ENCODE results near the gene ILKAP. TPM values are rescaled to one million over a fixed set of nuclear protein-coding genes. Genes with fewer than 3 reads are reported as not detected.

ILKAP gene
- total RNA-seq, 2 donors from 2014 or later, result 27.8 to 50.3 TPM

GRCh38 chr2:238127165-238128060 is 76.1 kb downstream of the ILKAP start:
- Histone ChIP-seq H3K27me3 (no peaks in the 10 kb centered on the region), H3K4me1 (no peaks in the 10 kb centered on the region), H3K4me3 (no peak overlapping the region), H3K9me3 (no peaks in the 10 kb centered on the region), H3K36me3 (no peaks in the 10 kb centered on the region), H3K9ac (ENCODE audit: low read depth in 2 of 2, low read length in 2 of 2) (no peak overlapping the region), H3K27ac (no peak overlapping the region)
- intact Hi-C loops (cut with DNase I), result no loop called here
- no peak for DNase-seq
- no peak for TF ChIP-seq CTCF (IDR thresholded peaks at IDR 0.05)

GRCh38 chr2:238126775-238127164 is 76.7 kb downstream of the ILKAP start:
- Histone ChIP-seq H3K4me1 (no peaks in the 10 kb centered on the region), H3K4me3 (no peak overlapping the region), H3K9me3 (no peaks in the 10 kb centered on the region), H3K36me3 (no peaks in the 10 kb centered on the region), H3K27ac (no peak overlapping the region), H3K9ac (ENCODE audit: low read depth in 2 of 2, low read length in 2 of 2) (no peak overlapping the region), H3K27me3 (no peaks in the 10 kb centered on the region)
- no peak for TF ChIP-seq CTCF (IDR thresholded peaks at IDR 0.05)
- DNase-seq, result no peak
- intact Hi-C loops (cut with DNase I), result no loop called here

- Histone ChIP-seq H3K9ac (ENCODE audit: low read depth in 2 of 2, low read length in 2 of 2) (no peak overlapping the region), H3K4me1 (no peaks in the 10 kb centered on the region), H3K27me3 (no peaks in the 10 kb centered on the region), H3K27ac (no peak overlapping the region), H3K4me3 (no peak overlapping the region), H3K9me3 (no peaks in the 10 kb centered on the region), H3K36me3 (no peaks in the 10 kb centered on the region)
- intact Hi-C loops (cut with DNase I), result no loop called here
- TF ChIP-seq CTCF (IDR thresholded peaks at IDR 0.05), result no peak
- DNase-seq, result no peak
Observed at GRCh38 chr2:238126338-238126737, 77.2 kb downstream of the ILKAP start.

GRCh38 chr2:238125127-238125885 is 78.2 kb downstream of the ILKAP start:
- DNase-seq, result no peak
- Histone ChIP-seq H3K36me3 (no peaks in the 10 kb centered on the region), H3K4me3 (no peak overlapping the region), H3K27me3 (peaks cover 6% of the 10 kb centered on the region), H3K27ac (no peak overlapping the region), H3K4me1 (no peaks in the 10 kb centered on the region), H3K9ac (ENCODE audit: low read depth in 2 of 2, low read length in 2 of 2) (no peak overlapping the region), H3K9me3 (no peaks in the 10 kb centered on the region)
- no peak for TF ChIP-seq CTCF (IDR thresholded peaks at IDR 0.05)
- intact Hi-C loops (cut with DNase I), result no loop called here

GRCh38 chr2:238124488-238125126 is 78.9 kb downstream of the ILKAP start:
- H3K9ac ChIP-seq (ENCODE audit: low read depth in 2 of 2, low read length in 2 of 2), result no peak overlapping the region
- no peaks in the 10 kb centered on the region for H3K4me1 ChIP-seq
- no peaks in the 10 kb centered on the region for H3K36me3 ChIP-seq
- H3K27me3 ChIP-seq, result peaks cover 9% of the 10 kb centered on the region
- H3K4me3 ChIP-seq, result no peak overlapping the region
- no peaks in the 10 kb centered on the region for H3K9me3 ChIP-seq
- TF ChIP-seq CTCF (IDR thresholded peaks at IDR 0.05), result no peak
- no peak overlapping the region for H3K27ac ChIP-seq
- DNase-seq, result no peak
- intact Hi-C loops (cut with DNase I), result no loop called here

Data from colonic mucosa (tissue), 4 donors.